Subcutaneous abdominal adipose tissue (tissue), 5 donors: ENCODE data around the gene C1orf185.
"Not testable (repeated sequence)": the region's sequence is repeated elsewhere in the genome, so short reads cannot be mapped to it uniquely, and the experiment has no call there.

Experiments
- H3K27ac ChIP-seq: one replicate; pipeline ENCODE4 v1.7.0; 2013; ENCODE audit warnings: low read depth, mild to moderate bottlenecking, inconsistent platforms, low read length, moderate library complexity
- H3K27me3 ChIP-seq, 5 donors: one replicate each; pipeline ENCODE4 v1.7.0; 2013; ENCODE audit warnings: low read length in 5 of 5, inconsistent platforms in 1 of 5; ENCODE audit not compliant: control insufficient read depth in 5 of 5, insufficient read depth in 4 of 5
- H3K36me3 ChIP-seq, 5 donors: one replicate each; pipeline ENCODE4 v1.7.0; 2013; ENCODE audit warnings: low read length in 5 of 5; ENCODE audit not compliant: control insufficient read depth in 5 of 5, insufficient read depth in 5 of 5
- H3K4me1 ChIP-seq, 5 donors: one replicate each; pipeline ENCODE4 v1.7.0; 2013; ENCODE audit warnings: low read length in 5 of 5, mild to moderate bottlenecking in 3 of 5, moderate library complexity in 1 of 5; ENCODE audit not compliant: control insufficient read depth in 5 of 5, insufficient read depth in 5 of 5
- H3K4me3 ChIP-seq, 5 donors: one replicate each; pipeline ENCODE4 v1.7.0; 2013; ENCODE audit warnings: low read length in 5 of 5, low read depth in 1 of 5
- H3K9ac ChIP-seq, 5 donors: one replicate each; pipeline ENCODE4 v1.7.0; 2013; ENCODE audit warnings: low read length in 5 of 5, mild to moderate bottlenecking in 4 of 5, moderate library complexity in 3 of 5
- H3K9me3 ChIP-seq, 5 donors: one replicate each; pipeline ENCODE4 v1.7.0; 2013; ENCODE audit warnings: low read length in 5 of 5; ENCODE audit not compliant: control insufficient read depth in 5 of 5
- donor health status: healthy.
- donor health status: healthy.
- donor health status: healthy.
- donor health status: healthy.
- donor health status: healthy.

Gene C1orf185

GRCh38 chr1:51168266-51168845 lies 66.3 kb downstream of the C1orf185 start:
- H3K4me3 ChIP-seq, result no peak overlapping the region
- H3K4me1 ChIP-seq, result no peaks in the 10 kb centered on the region
- H3K27me3 ChIP-seq, result no peaks in the 10 kb centered on the region
- no peak overlapping the region for H3K9ac ChIP-seq
- no peak overlapping the region for H3K27ac ChIP-seq
- H3K36me3 ChIP-seq, result no peaks in the 10 kb centered on the region
- no peaks in the 10 kb centered on the region for H3K9me3 ChIP-seq

DNA sequence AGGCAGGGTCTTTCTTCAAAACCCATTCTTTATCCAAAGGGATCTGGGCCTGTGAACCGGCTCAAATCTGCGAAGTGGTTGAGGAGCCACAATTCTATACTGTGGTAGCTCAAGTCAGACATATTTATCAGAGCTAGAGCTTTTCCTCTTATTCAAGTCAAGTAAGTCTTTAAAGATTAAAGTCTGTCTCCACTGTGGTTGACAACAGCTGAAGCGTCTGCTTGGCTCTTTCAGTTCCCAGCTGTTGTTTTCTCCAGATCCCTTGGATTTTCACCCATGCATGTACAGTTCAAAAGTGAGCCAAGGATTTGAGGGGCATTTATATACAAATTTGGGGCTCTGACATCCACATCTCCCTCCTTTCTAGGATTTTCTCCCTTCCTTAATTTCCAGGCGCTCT lies 66.9 kb downstream of the C1orf185 start:
- no peak overlapping the region for H3K27ac ChIP-seq
- no peak overlapping the region for H3K4me3 ChIP-seq
- H3K27me3 ChIP-seq, result no peaks in the 10 kb centered on the region
- no peaks in the 10 kb centered on the region for H3K36me3 ChIP-seq
- no peaks in the 10 kb centered on the region for H3K4me1 ChIP-seq
- H3K9ac ChIP-seq, result no peak overlapping the region
- no peaks in the 10 kb centered on the region for H3K9me3 ChIP-seq

DNA sequence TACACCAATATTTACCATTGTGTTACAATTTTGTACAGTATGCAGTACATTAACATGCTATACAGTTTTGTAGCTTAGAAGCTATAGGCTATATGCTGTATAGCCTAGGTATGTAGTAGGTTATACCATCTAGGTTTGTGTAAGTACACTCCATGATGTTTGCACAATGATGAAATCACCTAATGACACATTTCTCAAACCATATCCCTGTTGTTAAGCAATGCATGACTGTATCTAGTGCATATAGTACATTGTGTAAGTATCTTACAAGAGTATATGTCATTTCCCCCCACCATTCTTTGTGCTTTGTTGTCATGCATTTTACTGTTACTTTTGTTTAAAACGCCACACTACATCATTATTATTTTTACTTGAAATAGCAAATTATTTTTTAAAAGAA lies 68.3 kb downstream of the C1orf185 start:
- H3K27me3 ChIP-seq, result no peaks in the 10 kb centered on the region
- no peaks in the 10 kb centered on the region for H3K9me3 ChIP-seq
- H3K36me3 ChIP-seq, result no peaks in the 10 kb centered on the region
- H3K9ac ChIP-seq, result no peak overlapping the region
- no peaks in the 10 kb centered on the region for H3K4me1 ChIP-seq
- H3K27ac ChIP-seq, result no peak overlapping the region
- no peak overlapping the region for H3K4me3 ChIP-seq

- Histone ChIP-seq H3K9ac (no peak overlapping the region), H3K4me1 (no peaks in the 10 kb centered on the region), H3K27me3 (no peaks in the 10 kb centered on the region), H3K9me3 (no peaks in the 10 kb centered on the region), H3K4me3 (no peak overlapping the region), H3K27ac (no peak overlapping the region), H3K36me3 (no peaks in the 10 kb centered on the region)
These were observed 70.8 kb downstream of the C1orf185 start for GRCh38 chr1:51172811-51173210.

DNA sequence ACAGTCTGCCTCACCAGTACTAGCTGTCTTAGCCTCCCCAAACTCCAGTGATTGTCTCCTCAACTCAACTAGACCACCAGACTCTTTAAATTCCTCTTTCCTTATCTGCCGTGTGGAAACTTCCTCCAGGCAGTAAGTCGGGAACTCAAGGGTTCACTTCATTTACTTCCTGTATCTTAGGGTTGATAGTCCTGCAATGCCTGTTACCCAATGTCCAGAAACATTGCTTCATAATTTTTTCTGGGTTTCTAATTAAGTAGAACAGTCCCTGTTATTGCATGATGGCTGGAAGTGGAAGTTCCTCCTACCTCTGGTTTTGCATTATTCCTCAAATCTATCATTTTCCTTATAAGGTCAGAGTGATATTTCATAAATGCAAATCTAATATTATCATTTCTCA lies 73.2 kb downstream of the C1orf185 start:
- Histone ChIP-seq H3K36me3 (no peaks in the 10 kb centered on the region), H3K9me3 (no peaks in the 10 kb centered on the region), H3K9ac (no peak overlapping the region), H3K27ac (no peak overlapping the region), H3K4me1 (no peaks in the 10 kb centered on the region), H3K4me3 (peak overlapping the region in 2 of 5 donors; percentile 4 to 45), H3K27me3 (no peaks in the 10 kb centered on the region)

GRCh38 chr1:51177988-51178387 lies 76.0 kb downstream of the C1orf185 start:
- H3K9ac ChIP-seq, H3K27me3 ChIP-seq: not testable (repeated sequence)

DNA sequence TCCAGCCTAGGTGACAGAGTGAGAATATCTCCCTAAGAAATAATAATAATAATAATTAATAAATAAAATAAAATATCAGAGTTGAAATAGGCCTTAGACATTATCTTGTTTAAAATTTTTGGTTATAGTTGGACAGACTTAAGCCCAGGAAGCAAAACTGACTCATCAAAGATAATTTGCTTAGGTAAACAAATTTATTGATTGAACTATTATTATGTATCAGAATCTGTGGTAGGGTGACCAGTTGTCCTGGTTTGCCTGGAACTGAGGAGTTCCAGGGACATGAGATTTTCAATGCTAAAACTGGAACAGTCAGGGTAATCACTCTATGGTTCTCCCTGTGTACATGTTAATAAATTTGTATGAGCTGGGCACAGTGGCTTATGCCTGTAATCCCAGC lies 86.2 kb downstream of the C1orf185 start:
- peaks cover 0 to 4% (median 0%) of the 10 kb centered on the region in 5 donors for H3K4me1 ChIP-seq
- H3K36me3 ChIP-seq, result no peaks in the 10 kb centered on the region
- no peak overlapping the region for H3K4me3 ChIP-seq
- H3K27me3 ChIP-seq, result peaks cover 0 to 3% (median 0%) of the 10 kb centered on the region in 5 donors
- H3K27ac ChIP-seq, result no peak overlapping the region
- no peak overlapping the region for H3K9ac ChIP-seq
- H3K9me3 ChIP-seq, result no peaks in the 10 kb centered on the region

More at GRCh38 chr1:51177988-51178387, 76.0 kb downstream of the C1orf185 start:
- H3K9me3 ChIP-seq, H3K4me1 ChIP-seq, H3K4me3 ChIP-seq, H3K36me3 ChIP-seq, H3K27ac ChIP-seq: not testable (repeated sequence)

DNA sequence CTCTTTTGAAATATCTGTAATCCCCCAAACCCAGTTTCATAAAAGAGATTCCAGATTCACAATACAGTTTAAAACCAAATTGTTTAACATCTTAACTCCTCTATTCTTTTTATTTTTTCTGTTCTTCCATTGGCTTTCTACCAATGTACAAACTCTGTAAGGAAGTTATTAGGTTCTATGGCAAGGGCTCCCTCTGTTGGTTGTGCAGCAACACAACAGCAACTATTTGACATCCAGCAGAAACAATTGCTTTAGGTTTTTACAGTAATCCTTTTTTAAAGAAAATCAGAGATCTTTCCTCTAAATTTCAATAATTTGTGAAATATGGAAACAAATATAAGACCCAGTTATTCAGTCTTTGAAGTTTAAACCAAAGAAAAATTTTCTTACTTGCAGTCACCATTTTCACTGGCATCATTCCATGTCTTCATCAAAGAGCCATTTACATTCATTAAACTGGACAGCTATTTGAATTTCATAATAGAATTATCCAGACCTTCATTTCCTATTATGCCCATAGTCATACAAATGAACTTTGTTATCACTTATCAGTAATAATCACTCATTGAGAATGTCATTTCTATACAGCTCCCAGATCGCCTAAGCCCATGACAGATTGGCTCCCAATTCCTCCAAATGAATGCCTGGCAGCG lies 87.5 kb downstream of the C1orf185 start:
- no peaks in the 10 kb centered on the region for H3K9me3 ChIP-seq
- no peak overlapping the region for H3K4me3 ChIP-seq
- no peaks in the 10 kb centered on the region for H3K36me3 ChIP-seq
- H3K27me3 ChIP-seq, result no peaks in the 10 kb centered on the region
- no peak overlapping the region for H3K9ac ChIP-seq
- H3K4me1 ChIP-seq, result peaks cover 0 to 4% (median 0%) of the 10 kb centered on the region in 5 donors
- H3K27ac ChIP-seq, result no peak overlapping the region

GRCh38 chr1:51190961-51191360 lies 88.9 kb downstream of the C1orf185 start:
- Histone ChIP-seq H3K9ac (no peak overlapping the region), H3K9me3 (no peaks in the 10 kb centered on the region), H3K36me3 (no peaks in the 10 kb centered on the region), H3K27me3 (no peaks in the 10 kb centered on the region), H3K4me1 (peaks cover 0 to 4% (median 0%) of the 10 kb centered on the region in 5 donors), H3K27ac (no peak overlapping the region), H3K4me3 (no peak overlapping the region)

- no peak overlapping the region for H3K9ac ChIP-seq
- no peaks in the 10 kb centered on the region for H3K9me3 ChIP-seq
- no peaks in the 10 kb centered on the region for H3K27me3 ChIP-seq
- H3K36me3 ChIP-seq, result no peaks in the 10 kb centered on the region
- H3K27ac ChIP-seq, result no peak overlapping the region
- H3K4me1 ChIP-seq, result peaks cover 0 to 4% (median 0%) of the 10 kb centered on the region in 5 donors
- no peak overlapping the region for H3K4me3 ChIP-seq
These were observed 90.3 kb downstream of the C1orf185 start for GRCh38 chr1:51192213-51192843.
